Right kidney (tissue), 1 donor: ENCODE data around the gene CHST11.

Source experiments
- DNase-seq: peaks from one replicate; pipeline ENCODE4 v3.0.0-alpha.2; 2016

The CHST11 gene

DNA sequence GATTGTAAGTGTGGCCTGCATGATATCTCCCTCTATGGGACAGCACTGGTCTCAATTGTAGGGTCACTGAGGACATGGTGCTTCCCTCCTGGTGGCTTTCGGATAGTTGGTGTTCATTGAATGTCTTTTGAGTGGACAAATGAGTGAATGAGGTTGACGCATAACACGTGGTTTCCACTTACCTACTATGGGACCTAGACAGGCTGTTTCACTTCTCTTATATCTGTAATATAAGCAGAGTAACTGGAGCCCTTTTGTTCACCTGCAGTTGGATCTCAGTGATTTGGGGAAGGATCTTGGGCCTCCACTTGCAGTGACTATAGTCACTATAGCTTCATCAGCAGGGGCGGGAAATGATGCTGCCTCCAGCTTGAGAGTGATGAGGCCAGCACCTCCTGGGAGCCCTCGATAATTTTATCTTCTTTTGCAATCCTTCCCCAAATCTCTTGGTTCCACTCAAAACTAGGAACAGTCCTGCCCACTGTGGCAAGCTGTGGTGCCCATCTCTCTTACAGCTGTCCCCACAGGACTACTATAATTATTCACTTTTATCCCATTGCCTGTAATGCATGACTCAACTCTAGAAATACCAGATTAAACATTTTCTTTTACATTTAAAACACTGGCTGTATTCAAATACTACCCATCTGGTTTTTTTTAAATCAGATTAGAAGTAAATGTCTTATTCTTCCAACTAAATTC, 242.9 kb downstream of the CHST11 start:
- no peak for DNase-seq

DNA sequence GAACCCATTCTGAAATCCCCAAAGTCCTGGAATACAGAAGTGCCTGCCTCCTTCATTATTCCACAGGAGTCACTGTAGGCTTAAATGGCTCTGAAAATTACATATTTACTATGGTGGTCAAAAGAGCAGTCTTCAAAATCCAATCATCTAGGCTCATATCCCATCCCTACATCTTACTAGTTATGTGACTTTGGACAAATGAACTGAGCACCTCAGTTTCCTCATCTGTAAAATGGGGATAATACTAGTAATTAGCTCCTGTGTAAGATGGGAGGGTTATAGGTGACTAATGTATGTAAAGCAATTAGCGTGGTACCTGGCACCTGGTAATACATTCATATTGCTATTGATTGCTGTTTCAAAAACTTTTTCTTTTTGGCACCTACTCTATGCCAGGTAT, 243.6 kb downstream of the CHST11 start:
- no peak for DNase-seq

DNA sequence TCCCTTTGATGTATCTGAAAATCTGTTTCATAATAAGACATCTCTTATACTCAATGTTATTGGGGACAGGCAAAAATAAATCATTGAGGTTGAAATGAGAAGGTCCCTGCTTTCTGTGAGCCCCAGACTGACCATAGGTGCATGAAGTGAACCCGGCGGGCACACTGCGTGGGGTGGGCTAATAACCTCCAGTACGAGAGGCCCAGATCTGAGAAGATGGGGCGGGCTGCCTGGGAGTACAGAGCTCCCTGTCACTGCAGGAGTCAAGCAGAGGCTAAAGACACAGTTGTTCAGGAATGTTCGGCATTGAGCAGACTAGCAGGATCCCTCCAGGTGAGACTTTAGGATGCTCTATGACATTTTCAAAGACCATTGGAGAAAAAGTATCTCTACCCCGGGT, 244.6 kb downstream of the CHST11 start:
- DNase-seq: no peak

DNA sequence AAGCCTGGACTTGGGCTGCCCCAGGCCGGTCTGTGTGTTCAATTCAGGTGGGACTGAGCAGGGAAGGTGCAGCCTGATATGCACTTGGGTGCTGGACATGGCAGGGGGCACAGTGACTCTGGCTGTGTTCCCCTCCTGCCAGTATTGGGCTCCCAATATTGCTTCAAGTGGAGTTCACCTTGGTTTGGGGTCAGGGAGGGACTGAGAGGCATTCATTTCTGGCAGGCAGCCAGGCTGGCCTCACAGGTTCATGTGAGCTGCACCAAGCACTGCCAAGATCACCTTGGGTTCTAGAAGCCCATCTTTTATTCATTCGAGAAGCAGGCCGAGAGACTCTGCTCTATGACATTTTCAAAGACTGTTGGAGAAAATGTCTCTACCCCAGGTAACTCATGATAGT, 245.0 kb downstream of the CHST11 start:
- no peak for DNase-seq

DNA sequence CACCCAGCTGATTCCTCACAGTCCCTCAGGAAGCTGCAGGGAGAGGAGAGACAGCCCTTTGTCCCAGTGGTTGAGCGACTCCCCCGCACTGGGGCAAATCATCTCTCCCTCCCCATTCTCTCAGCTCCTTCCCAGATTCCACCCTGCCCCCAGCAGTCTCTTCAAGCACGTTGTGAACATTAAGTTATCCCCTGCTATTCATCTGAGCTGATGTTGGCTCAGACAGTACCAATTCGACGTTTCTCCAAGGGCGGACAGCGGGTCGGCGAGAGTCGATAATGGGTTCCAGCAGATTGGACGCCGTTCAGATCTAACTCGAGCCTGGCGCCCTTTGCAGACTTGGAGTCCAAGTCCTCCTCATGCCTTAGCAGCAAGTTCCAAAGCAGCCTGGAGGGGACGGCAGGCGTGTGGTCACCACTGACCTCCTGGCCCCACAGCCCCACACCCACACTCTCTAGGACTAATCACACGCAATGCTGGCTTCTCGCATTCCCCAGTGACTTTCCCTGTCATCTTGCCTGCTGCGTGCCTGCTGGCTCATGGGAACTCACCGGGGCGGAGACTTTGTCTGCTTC, 245.9 kb downstream of the CHST11 start:
- no peak for DNase-seq

DNA sequence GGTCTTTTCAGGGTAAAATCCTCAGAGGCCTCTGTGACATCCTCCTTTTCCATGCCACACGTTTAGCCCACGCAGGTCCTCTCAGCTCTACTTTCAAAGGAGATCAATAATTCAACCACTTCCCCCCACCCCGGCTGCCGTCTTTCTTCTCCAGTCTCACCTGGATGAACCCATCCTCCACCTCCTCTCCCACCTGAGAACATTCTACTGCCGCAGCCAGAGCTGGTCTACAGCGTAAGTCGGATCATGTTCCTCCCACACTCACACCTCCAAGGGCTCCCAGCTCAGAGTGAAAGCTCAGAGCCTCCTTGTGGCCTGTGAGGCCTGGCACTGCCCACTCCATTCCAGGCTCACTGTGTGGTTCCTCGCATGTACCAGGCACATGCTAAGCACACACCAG, 246.6 kb downstream of the CHST11 start:
- DNase-seq: no peak

DNA sequence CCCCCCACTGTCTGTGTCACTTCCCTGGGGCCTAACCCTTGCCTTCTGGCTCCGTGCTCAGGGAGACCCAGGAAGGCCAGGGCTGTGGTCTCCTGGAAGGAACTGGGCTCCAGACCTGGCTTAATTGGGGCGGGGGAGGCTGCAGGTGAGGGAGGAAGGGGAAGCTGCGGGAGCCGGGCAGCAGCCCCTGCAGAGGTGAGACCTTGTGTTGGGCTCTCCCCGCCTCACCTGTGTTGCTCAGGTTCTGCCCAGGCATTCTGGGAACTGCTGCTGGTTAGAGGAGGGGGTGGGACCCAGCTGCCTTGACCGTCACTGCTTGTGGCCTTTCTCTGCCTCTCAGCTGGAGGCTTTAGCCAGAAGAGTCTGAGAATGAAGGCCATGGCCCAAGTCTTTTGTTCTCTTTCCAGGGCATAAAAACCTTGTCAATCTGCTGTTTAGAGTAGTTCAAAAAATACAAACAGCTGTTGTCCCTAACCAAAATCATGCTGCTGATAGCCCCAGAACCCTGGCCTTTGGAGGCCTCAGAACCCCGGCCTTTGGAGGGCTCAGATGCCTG, 247.6 kb downstream of the CHST11 start:
- no peak for DNase-seq

DNA sequence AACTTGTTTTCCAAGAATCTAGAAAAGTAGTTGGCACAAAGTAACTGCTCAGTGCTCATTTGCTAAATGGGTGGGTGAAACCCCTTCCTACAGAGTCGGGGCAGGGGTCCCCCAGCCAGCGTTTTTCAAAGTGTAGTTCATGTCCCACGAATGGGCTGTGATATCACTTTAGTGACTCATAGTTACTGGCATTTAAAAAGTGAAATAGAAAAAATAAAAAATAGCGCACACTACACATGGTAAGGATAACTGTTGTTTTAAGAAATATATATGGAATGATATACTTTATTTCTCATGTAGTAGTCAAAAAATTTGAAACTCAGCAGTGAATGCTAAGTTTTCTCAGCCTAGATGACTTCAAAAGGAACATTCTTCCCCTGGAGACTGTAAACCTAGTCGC, 250.4 kb downstream of the CHST11 start:
- DNase-seq: no peak

DNA sequence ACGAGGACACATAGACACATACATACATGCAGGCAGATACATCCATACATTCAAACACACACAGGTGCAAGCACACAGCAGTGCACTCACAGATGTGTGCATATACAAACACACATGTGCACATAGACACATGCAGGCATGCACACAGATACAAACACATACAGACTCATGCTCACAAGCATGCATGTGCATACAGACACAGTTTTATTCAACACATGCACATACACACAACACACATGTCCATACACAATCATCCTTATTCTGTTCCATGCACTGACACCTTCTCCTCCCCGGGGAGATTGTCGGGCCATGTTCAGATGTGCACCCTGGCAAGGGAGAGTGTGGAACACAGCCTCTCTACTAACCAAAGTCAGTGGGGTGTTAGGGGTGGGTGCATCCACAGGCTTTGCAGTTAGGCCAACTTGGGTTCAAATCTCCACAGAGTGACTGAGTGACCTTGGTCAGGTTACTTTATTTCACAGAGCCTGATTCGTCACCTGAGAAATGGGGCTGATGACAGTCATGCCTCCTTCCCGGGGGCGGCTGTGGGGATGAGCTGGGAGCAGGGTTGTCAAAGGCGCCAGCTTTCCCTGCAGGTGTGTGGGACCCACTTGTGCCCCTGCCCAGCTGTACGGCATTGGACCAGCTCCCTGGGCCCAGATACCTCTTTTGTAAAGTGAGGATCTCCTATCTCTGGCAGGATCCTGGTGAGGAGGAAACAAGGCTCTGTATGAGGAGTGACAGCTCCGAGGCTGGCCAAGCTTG, 251.2 kb downstream of the CHST11 start:
- DNase-seq: no peak

DNA sequence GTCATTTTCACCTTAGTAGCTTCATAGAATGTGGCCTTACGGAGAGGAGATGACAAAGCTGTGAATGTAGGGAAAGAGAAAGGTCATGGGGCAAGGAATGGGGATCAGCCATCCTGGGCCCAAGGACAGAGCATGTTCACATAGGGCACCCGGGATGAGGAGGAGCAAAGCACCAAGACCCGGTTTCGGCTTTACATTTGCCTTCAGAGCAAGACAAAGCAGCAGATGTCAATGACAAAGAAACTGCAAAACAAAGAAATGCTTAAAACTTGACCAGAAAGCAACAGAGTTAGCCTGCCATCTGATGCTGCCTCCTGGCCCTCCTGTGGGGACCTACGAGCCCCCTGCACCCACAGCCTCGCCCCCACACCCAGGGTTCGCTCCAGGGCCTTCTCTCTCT, 252.1 kb downstream of the CHST11 start:
- DNase-seq: no peak

DNA sequence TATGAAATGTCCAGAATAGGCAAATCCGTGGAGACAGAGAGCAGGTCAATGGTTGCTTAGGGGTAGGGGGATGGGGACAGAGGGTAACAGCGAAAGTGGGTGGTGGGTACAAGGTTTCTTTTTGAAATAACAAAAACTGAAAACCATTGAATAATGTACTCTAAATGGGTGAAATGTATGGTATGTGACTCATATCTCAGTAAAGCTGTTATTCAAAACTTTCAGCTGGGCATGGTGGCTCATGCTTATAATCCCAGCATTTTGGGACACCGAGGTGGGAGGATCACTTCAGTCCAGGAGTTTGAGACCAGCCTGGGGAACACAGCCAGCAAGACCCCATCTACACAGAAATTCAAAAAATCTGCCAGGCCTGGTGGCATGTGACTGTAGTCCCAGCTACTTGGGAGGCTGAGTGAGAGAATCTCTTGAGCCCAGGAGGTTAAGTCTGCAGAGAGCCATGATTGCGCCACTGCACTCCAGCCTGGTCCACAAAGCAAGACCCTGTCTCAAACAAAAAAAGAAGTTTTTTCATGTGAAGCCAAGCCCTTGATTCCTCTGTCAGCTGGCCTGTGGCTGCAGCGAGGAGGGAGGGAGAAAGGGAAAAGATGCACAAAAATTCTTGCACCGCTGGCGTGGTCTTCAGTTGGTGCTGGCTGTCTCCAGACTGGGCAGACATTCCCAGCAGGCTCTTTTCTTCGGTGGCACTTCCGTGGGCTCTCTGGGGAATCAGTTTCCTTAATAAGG, 253.1 kb downstream of the CHST11 start:
- no peak for DNase-seq

DNA sequence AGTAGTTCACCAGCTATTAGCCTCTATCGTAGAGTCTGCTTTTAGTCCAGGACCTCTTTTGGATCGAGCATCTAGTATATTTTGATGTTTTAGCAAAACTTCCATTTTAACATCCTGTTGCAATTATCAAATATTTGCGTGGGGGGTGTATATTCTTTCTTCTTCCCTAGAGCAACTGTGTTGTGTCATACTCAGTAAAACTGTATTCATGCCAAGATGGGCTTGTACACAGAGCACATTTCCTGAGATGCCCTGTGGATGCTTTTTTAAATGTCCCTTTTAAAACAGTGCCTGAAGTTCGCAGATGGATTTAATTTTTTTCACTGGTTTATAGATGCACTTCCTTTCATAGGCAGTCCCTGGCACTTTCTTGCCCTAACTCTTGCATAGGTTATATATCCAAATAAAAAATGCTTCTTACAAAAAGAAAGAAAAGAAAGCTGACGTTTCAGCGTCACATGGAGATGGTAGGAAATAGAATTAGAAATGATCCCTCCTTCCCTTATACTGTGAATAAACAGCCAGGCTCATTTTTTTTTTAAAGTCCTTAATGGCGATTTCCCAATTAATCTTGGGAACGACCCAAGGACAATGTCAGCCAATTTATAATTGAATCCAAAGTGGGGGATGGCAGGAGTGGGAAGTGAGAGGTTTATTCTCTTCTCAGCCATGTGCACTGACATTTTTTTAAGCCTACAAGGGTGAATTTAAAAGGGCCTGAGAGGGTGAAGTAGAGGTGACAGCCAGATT, 254.4 kb downstream of the CHST11 start:
- DNase-seq: no peak

DNA sequence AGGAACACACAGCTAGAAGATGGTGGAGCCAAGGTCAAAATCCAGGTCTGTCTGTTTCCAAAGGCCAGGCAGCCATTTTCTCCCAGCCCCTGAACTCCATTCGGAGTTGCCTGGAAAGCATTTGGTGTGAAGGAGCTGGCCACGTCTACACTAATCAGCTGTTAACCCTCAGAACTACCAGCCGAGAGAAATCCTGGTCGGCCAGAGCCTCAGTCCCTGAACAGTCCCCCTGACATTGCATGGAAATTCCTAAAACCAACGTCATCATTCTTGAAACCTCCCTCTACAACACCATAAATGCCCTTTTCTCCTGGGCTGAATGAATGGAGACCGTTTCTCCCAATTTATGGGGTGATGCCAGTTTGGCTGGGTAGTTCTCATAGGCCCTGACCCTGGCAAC, 255.7 kb downstream of the CHST11 start:
- DNase-seq: no peak

DNA sequence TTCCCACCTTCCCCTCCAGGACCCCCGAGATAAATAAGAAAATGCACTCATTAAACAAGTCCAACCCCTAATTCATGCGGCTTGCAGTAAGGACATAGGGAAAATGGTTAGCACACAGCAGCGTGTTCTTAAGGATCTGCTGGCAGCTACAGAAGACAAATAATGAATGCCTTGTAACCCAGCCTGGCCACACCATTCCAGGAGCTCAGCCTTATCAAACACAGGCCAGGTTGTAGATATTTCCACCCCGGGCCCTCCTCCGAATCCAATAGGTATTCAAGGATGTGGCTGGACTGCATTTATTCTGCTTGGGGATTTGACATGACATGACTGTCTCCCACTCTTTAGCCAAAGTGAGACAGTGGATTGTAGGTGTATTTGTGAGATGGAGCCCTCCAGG, 256.2 kb downstream of the CHST11 start:
- DNase-seq: no peak

DNA sequence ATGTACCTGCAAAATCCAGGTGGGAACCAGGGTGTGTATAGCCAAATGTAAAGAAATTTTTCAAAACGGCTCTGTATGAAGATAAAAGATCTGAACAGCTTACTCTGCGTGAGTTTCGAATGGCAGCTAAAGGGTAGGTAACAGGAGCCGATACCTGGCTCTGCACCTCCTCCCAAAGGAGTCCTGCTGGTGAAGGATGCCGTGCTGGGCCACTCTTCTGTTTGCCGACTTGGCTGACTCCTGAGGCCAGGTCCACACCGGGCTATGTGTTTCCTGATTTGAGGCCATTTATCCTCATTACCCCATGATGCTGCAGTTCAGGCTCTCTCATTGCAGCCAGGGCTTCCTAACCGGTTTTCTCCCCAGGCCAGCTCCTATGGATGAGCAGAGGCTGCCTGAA, 256.7 kb downstream of the CHST11 start:
- no peak for DNase-seq

DNA sequence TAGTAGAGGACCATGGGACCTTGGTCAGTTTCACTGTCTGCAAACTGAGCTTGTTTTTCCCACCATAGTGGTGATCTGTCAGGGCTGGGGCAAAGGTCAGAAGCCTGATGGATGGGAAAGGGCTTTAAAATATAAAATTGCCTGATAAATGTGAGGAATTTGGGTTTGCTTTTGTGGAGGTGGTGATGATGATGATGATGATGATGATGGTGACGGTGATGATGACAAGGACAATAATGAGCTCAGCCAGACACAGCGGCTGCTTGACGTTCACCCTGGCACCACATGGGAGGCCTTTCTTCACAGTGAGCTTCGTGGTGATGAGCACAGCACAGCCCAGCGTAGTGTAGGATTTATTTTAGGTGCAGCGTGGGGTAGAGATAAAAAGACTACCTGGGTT, 257.6 kb downstream of the CHST11 start:
- no peak for DNase-seq

DNA sequence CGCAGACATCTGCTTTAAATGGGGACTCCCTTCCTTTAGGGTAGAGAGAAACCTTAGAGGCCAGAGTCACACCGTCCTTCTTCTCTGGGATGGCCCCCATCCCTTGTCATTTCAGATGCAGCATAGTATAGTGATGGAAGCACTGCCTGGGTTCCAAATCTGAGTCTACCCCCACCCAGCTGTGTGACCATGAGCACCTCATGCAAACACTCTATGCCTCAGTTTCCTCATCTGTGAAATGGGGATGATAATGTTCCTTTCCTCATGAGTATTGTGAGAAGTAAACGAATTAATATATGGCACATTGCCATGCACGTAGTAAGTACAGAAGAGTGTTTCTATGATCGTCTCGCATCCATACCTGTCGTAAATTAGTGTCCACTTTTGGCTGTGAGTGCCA, 259.4 kb downstream of the CHST11 start:
- DNase-seq: no peak

DNA sequence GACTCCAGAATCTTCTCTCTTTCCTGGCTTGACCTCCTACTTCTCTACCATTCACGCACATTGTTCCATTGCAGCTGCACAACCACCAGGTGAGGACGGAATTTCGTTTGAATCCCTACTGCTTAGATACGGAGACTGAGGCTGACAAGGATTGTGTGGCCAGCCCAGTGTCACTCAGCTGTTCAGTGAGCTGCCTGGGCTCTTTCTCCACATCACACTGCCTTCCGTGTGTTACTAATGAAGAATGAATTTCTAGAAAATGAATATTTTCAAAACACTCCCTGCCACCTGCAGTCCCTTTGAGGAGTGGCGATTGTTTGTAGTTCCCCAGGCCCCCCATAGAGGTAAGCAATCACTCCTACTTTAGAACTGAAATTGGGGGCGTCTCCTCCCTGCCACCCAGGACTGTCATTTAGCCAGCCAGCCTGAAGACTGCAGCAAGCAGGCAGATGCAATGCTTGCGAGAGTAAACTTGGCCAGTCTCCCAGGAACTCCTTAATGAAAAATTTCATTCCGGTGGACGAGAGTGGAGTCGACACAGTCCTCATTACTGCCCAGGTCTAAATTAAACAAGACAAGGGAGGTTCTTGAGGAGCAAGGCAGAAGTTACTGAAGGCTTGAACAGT, 261.7 kb downstream of the CHST11 start:
- no peak for DNase-seq

DNA sequence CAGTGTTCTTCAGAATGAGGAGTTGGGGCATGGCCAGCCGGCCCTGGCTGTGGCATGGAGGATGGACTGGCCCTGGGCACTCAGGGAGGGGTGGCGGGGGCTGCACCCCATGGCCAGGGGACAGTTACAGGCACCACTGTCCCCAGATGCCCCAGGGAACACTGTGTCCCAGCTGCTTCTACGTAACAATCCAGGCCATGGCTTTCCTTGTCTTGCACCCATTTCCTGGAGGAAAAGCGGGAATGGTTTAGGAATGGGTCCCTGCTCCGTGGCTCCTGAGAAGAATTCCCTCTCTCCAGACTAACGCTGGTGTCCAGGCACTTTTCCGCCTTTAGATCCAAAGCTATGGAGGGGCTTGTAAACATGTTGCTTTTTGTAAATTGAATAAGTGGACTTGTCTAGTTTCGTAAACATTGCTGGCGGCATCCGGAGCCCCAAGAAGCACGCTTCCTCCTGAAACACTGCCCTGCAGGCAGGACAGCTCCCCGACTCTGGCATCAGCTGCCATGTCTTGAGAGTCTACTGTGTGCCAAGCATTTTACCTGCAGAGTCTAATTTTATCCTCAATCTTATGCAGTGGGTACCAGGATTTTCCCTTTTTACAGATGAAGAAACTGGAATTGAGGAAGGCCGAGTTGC, 263.1 kb downstream of the CHST11 start:
- DNase-seq: no peak

DNA sequence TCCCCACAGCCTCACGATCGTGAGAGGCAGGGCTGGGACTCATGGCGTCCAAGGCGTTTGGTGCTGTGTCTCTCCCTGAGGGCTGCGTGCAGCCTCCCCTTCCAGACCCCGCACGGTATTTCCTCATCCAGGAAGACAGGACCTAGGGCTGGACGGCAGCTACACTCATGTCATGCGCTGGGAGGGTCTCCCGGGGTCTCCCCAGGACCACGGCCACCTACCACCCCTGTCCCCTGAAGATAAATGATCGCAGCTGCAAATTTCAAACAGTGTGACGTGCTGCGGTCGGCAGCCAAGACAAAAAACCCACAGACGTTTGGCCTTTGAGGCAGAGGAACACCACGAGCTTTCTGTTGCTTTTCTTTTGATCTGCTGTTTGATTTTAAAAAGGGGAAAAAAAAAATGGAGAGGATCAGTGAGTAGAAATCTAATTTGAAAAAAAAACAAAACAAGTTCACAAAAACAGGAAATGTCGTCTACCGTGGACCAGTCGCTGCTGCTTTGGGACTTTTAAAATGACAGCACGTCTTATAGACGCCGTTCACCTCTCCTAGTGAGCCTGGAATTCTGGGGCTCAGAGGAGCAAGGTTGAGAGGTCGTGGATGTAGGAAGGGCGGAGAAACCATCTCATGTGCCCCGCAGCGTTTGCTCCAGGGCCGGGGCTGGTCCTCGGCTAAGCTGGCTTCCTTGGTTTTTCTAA, 263.7 kb downstream of the CHST11 start:
- peak; percentile 41 for DNase-seq

DNA sequence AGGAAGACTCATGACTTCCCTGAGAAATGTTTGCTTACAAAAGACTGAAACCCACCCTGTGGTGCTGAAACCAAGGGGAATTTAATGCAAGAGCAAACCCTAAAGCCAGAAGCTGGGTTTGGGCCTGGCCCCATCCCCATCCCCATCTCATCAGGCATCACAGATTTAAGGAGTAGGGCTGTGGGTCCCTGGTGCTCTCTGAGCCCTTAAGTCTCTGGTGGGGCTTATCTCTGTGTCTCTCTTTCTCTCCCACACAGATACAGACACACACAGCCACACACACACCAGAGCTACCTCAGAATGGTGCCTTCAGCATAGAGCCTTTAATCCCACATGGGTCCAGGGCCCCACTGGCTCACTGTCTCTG, 264.3 kb downstream of the CHST11 start:
- no peak for DNase-seq
